ENCODE results near the gene GPR34. TPM values are rescaled to one million over a fixed set of nuclear protein-coding genes. Genes with fewer than 3 reads are reported as not detected.
"Not testable (repeated sequence)": the region's sequence is repeated elsewhere in the genome, so short reads cannot be mapped to it uniquely, and the experiment has no call there.

GPR34 gene
- total RNA-seq, 1 donor from 2014 or later: not detected

DNA sequence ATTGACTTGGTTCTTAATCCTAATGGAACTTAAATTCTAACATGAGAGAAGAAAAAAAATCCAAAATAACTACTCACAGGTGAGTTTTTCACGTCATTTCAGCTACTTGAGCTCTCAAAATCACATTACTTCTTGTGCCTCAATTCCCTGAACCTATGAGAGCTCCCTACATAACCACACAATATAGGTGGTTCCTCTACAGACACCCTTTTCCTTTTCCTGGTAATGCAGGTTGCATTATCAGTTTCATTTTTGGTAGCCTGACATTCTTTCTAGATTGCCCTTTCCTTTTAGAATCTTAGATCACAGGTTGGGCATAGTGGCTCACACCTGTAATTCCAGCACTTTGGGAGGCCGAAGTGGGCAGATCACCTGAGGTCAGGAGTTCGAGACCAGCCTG is 4.3 kb downstream of the GPR34 start:
- DNase-seq (ENCODE audit: low read depth): no peak

DNA sequence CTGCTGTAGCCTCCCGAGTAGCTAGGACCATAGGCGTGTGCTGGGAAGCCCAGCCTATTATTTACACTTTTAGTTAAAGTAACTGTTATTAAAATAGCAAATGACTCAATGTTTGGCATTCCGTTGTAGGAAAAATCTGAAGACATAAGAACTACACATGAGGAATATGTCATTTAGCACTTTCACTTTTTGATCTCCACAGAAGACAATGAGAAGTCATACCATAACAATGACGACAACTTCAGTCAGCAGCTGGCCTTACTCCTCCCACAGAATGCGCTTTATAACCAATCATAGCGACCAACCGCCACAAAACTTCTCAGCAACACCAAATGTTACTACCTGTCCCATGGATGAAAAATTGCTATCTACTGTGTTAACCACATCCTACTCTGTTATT is 6.7 kb downstream of the GPR34 start:
- no peak for DNase-seq (ENCODE audit: low read depth)

DNA sequence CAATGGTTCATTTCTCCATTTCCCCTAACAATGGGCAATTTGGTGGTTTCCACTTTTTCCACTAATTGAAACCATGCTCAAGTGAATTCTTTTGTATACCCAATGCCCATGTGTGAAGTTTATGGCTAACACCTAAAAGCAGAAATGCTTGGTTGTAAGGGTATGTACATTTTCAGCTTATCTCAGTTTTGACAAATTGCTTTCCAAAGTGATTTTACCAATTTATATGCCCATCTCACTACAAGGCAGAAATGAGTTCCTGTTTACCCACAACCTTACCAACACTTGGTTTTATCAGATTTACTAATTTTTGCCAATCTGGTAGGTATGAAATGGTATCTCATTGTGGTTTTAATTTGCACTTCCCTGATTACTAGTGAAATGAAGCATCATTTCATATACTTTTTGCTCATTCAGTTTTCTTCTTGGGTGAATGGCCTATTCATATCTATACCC is 14.8 kb downstream of the GPR34 start:
- DNase-seq (ENCODE audit: low read depth): peak; percentile 19

DNA sequence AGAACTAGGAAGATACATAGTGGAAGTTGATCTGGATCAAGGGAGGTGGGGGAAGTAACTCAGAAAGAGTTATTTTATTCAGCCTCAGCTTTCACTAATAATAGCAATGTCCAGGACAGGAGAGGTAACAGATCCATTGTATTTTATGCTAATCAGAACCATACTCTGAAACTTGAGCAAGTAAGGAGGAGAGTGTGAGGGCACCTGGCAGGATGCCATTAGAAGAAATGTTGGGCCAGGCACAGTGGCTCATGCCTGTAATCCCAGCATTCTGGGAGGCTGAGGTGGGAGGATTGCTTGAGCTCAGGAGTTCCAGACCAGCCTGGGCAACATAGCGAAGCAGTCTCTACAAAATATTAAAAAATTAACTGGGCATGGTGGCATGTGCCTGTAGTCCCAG is 16.3 kb downstream of the GPR34 start:
- DNase-seq (ENCODE audit: low read depth): no peak

DNA sequence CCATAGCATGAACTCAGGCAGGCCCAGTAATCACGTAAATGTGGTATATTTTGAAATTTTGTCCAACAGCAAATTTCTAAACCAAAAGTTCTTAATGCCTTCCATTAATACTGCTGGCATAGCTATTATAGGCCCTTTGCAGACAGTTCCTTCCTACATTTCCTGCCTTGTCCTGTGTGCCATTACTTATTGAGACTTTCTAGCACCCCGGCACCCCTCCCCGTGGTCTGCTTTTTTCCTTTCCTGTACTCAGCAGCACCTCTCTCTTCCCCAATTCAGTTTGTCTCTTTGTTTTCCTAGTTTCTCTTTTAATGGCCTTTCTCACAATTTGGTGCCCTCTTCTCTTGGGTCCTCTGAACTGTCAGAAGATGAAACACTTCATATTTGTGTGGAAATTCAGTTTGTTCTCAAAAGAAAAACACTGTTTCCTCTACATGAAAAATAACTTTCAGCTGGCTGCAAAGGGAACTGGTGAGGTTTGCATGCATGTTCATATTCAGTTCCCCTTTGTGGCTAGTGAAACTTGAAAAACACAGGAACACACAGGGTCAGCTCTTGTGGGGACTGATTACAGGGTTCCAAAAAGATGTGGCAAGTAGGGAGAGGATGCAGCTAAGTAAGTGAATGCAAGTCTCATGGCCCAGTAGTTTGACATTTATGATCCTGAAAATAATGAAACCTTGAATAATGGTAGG is 17.1 kb downstream of the GPR34 start:
- DNase-seq (ENCODE audit: low read depth): no peak

DNA sequence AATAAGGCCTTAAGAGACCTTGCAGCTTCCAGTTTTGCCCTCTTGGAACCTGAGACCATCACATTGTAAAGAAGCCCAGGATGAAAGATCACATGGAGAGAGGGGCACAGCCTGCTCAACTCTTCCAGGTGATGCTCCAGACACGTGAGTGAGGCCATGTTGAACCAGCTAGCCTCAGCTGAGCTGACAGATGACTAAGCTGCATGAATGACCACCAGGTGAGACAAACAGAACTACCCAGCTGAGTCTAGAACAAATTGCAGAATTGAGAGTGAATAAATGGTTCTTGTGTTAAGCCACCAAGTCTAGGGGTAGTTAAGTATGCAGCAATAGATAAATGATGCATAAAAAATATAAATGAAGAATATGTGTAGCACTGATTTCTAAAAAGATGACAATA is 18.4 kb downstream of the GPR34 start:
- DNase-seq (ENCODE audit: low read depth): no peak

DNA sequence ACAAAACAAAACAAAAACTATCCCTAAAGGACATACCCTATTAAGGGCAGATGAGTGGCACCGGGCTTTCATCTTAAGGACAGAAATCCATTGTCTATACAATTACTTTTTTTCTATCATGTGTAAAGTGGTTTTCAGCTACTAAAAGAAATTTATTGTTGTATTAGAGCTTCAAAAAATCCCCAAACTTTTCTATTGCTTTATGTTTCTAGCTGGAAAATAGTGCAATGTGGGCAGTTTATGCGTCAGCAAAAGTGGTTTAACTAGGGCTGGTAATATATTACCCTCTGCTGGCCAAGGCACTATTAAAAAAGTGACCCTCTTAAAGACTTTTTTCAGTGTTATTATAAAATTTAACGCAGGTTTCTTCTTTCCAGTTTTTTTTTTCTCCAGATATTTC is 19.7 kb downstream of the GPR34 start:
- DNase-seq (ENCODE audit: low read depth): no peak

DNA sequence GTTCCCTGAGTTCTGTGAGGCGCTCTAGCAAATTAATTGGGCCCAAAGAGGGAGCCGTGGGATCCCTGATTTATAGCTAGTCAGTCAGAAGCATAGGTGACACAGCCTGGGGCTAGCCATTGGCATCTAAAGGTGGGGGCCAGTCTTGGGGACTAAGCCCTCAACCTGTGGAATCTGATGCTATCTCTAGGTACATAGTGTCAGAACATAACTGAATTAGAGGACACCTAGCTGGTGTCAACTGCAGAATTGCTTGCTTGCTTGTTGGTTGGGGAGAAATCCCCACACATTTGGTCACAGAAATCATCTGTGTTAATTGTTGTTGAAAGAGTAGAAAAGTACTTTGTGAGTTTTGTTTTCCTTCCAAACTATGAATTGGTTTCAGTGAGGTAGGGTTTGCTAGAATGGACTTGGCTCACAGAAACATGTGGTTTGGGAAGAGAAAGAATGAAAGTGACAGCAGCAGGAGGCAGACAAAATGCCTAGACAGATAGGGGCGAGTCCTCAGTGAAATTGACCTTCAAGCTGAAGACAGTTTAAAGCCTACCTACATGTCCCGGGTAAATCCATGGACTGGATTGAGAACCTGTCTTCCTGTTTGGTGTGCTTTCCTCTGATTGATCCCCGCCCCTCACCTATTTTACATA is 22.4 kb downstream of the GPR34 start:
- no peak for DNase-seq (ENCODE audit: low read depth)

DNA sequence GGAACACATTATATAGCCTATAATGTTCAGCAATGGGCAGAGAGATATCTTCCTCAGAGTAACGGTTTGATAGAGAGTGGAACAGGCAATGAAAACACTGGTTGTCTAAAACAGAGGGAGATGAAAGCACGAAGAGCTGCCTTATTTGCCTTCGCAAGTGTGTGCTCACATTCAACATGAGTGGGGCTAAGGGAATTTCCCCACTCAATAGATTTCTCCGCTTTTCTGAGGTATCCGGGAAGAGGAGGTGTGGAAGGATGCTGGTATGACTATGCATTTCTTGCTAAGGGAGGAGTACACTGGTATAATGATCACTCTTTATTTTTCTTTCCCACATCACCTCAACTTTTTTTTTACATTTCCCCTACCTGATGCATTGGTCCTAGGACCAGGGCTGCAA is 27.4 kb downstream of the GPR34 start:
- no peak for DNase-seq (ENCODE audit: low read depth)

DNA sequence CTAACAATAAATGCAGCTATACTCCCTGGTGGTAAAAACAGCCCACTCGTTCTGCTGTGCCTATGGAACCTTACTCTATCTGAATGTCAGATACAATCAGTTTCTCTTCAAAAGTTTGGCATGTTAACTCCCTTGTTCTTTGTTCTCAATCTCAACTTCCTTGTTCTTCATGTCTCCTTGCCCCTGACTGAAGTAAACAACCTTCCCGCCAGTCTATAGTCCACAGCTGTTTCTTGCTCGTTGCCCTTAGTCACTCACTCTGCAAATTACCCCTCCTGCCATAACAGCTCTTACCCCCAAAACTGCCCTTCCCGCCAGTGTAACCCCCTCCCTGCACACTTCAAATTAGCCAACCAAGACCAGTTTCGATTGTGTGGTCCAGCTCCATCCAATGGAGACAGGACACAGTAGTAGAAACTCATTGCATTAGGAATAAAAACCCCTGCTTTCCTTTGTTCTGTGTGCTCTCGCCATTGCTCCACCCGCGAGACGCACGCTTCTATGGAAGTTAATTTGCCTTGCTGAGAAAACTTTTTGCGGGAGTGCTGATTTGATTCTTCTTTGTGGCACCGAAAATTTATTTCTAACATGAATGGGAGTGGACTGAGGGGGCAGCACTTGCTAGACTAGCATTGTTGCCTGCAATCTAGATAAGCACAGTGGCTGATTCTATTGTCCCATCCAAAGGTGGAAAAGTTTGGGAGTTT is 28.1 kb downstream of the GPR34 start:
- DNase-seq (ENCODE audit: low read depth): no peak

DNA sequence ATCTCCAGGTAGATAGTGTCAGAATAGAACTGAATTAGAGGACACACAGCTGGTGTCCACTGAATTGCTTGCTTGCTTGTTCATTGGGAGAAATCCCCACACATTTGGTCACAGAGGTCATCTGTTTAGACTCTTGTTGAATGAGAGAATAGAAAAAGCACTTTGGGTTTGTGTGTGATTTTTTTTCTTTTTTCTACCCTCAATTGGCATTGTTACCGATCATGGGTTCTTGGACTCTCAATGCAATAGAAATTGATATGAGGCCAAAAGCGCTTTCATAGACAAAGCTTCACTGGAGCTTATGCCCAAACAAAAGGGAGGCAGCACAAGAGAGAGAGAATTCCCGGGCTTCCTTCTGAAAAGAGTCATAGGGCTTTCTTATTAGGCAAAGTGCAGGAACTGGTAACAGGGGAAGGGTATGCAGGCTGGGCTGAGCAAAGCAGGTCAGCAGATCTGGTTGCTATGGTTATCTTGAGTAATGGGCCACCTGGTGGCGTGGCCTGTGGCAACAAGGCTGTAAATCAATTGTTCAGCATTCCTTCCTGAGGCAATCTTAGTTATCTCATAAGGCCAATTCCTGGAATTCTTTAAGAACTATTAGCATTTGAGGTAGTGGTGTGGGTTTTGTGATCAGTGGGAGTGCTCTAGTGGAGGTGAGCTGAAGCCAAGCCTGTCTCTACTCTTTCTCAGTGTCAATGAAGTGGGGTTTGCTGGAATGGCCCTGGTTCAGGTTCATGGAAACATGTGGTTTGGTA is 29.9 kb downstream of the GPR34 start:
- DNase-seq (ENCODE audit: low read depth): peak; percentile 81

DNA sequence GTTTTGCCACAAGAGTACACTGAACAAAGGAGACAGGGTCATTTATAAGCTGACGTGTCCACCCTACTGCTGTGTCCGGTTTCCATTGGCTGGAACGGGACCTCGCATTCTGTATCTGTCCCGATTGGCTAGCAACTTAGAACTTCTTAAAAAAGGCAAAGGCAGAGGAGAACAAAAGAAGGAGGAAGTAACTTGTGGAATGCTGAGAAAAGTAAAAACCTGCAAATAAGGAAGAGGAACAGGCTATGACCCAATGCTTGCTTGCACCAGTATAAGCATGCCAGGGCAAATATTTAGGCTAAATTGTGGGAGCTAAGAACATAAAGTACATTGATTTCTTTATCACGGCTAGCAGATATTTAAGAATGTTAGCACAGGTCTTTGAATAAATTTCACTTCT is 30.8 kb downstream of the GPR34 start:
- not testable (repeated sequence) for DNase-seq (ENCODE audit: low read depth)

DNA sequence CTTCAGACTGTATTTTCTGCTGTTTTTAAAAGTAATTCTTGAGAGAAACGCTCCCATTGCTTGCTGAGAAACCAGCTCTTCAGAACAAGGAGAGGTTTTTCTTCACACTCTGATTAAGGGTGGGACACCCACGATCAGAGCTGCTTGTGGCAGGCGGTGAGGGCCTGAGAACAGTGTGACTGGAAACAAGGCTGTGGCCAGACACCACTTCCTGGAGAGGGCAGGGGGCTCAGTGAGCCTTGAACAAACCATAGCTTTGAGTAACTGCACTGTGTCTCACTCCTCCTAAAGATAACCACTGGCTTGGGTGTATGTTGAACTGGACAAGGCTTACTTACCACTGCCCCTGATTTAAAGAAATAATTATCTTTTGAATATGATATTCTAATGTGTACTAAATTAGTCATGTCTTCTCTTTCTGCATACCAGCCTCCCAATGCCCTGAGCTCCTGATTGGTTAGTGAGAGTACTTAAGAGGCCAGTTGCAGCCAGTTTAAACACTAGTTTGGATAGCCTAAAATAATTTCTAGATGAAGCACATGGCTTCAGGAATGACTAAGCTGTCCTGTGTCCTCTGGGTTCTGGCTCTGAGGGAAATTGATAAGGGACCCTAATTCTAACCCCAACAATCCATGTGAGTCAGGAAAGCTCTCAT is 31.5 kb downstream of the GPR34 start:
- DNase-seq (ENCODE audit: low read depth): no peak

DNA sequence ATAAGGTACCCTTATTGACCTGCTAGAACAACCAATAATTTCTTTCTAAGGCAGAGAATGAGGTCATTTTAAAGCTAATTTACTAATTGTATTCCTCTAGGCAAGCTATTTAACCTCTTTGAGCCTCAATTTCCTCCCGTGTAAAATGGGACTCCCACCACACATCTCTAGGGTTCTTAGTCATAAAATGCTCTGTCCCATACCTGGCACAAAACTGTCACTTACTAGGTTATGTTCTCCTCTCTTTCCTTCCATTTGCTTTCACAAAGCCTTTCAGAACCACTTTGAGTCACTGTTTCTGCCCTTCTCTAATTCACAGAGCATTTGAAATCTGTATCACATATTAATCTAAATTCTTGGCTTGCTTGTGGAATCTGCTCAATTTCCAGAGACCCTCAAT is 32.8 kb downstream of the GPR34 start:
- no peak for DNase-seq (ENCODE audit: low read depth)

DNA sequence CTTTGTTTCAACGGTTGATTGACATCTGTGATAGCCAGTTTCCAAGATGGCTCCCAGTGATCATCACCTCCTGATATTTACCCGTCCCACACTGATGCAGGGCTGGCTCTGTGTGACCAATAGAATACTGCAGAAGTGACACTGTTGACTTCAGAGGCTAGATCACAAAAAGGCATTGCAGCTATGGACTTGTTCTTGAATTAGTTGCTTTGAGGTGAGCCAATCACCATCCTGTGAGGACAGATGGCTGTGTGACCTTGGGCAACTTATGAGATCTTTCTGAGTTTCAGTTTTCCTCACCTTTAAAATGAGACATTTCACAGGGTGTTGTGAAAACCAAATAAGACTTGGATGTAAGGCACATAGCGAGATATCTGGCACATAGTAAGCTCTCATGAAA is 33.4 kb downstream of the GPR34 start:
- no peak for DNase-seq (ENCODE audit: low read depth)

DNA sequence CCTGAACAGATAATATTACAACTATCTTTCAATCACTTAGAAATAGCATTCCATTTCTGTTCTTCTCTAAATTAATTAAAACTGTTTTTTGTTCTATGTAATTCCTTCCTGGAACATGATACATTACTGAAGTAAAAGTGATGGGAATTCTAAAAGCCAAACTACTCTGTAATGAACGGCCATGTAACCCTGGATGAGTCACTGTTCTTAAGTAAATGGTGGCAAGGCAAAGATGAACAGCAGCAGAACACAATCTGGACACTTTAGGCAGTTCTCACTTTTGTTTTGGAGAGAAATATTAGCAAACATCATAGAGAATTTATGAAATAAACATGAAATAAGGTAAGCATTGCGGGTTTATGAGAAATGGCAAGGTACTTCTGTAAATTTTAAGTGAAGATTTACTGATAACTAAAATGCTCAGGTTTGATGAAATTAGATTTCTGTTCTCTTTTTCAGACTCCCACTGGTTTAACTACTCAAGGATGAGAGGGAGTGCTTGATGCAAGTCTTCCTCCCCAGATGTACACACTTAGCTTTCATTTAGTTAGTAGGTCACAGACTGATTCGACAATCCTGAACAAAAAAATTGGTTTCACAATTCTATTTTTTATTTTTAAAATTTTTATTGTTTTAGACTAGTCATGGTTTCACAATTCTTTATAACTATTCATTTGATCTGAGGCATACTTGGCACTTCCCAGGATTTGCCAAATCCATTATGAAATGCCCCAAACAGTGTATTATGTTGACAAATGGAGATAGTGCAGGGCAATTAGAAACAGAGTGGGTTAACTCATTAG is 34.2 kb downstream of the GPR34 start:
- DNase-seq (ENCODE audit: low read depth): peak; percentile 32

DNA sequence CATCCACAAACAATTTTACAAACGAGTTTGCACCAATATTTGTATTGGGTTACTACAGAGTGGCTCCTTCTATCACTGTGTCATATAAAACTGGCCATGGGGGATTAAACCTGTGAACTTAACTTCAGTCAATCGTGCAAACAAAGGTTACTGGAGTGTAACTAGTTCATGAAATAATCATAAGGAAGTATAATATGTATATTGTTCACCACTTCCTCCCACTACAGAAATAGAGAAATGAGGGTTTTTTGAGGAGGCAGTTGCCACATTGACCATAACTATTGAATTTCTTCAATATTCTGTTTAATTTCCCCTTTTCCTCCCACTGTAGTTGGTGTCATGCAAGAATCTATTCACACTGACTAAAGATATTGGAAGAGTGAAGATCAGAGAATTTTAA is 35.1 kb downstream of the GPR34 start, which contains the start of gene GPR82:
Gene GPR82, plus strand, starts transcription at position 356 of the 400 bp plus-strand sequence. CDS start 2,846 bp downstream, outside the sequence.
- no peak for DNase-seq (ENCODE audit: low read depth)

DNA sequence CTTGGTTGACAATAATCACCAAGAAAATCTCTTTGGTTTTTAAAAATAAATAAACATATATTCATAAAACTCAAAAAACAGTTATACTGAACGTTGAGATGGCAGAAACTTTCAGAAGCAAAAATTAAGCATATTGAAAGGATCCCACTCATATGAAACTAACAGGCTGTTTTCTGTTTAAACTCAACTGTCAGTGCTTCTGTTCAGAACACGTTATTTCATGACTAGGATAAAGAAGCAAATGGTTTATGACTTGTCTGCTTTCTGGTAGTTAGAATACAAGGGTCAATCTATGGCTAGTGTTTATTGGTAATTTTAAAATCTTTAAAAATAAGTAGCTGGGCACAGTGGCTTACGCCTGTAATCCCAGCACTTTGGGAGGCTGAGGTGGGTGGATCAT is 39.4 kb downstream of the GPR34 start:
- no peak for DNase-seq (ENCODE audit: low read depth)

DNA sequence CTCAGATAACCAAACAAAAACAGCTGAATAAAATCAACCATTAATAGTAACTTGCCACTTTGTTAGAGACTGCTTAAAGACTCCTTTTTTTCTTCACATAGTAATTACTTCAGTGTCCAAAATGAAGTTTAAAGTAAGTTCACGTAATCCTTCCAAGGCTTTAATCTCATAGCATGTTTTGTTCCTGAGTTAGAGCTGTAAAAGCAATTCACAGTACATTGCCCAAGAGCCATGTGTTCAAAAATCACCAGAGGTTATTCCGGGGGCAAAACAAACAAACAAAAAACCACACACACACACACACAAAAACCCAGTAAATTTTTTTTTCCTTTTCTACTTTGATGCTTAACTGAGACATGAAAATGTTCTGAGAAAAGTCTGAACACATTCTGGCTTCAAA is 41.3 kb downstream of the GPR34 start:
- DNase-seq (ENCODE audit: low read depth): peak; percentile 52

DNA sequence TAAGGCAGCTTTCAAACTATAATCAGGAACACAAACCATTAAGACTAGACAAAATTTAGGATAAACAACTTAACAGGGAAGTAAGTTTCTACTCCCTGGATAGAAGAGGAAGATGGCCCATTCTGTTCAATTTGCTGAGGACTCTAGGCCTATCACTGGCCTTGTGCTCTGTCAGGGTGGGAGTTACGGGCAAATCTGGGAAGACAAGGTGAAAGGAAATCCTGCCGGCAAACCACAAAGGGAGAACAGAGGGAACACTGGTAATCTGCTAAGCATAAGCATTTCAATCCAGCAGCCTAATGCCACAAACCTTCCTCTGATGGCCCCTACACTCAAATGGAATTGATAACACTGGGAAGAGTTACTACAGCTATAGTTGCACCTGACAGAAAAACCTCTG is 43.5 kb downstream of the GPR34 start:
- no peak for DNase-seq (ENCODE audit: low read depth)

DNA sequence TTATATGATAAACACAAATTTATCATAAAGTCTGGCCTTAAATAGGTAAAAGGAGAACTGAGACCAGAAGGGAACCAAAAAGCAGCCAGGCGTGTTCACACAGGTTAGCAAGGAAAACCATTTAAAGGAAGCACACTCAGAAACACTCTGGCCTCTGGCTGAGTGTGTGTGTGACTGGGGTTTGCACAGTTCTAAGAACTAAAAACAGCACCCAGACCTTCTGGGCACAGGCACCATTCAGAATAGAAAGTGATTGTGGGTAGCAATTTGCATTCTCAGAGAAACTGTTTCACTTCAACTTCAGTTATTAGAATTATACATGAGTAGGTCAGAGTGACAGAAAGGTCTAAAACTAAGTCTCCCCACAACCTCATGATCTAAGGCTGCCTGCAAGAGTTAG is 45.2 kb downstream of the GPR34 start:
- DNase-seq (ENCODE audit: low read depth): no peak
